ENCODE results near the gene ASCL1.

ASCL1 gene

DNA sequence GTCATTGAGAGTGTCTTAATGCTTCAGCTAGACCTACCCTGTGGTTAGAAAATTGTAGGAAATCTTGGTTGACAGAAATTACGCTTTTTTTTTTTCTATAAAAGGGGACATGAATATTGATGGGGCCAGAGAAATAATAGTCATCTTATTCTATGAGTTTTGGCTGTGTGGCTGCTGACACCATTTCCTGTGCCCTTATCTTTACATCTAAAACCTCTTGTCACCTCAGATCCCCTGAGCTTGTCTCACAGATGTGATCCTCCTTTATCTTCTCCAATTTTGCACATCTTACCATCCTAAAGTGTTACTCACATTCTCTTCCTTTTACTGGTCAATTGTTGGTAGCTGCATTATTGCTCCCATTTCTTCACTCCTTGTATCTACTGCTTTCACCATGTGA, 36.1 kb downstream of the ASCL1 start:
- DNase-seq (ENCODE audit: low read depth): no peak
- TF ChIP-seq, protein P1, sequence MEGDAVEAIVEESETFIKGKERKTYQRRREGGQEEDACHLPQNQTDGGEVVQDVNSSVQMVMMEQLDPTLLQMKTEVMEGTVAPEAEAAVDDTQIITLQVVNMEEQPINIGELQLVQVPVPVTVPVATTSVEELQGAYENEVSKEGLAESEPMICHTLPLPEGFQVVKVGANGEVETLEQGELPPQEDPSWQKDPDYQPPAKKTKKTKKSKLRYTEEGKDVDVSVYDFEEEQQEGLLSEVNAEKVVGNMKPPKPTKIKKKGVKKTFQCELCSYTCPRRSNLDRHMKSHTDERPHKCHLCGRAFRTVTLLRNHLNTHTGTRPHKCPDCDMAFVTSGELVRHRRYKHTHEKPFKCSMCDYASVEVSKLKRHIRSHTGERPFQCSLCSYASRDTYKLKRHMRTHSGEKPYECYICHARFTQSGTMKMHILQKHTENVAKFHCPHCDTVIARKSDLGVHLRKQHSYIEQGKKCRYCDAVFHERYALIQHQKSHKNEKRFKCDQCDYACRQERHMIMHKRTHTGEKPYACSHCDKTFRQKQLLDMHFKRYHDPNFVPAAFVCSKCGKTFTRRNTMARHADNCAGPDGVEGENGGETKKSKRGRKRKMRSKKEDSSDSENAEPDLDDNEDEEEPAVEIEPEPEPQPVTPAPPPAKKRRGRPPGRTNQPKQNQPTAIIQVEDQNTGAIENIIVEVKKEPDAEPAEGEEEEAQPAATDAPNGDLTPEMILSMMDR (conservative IDR thresholded peaks at IDR 0.05; ENCODE audit: low read depth, low read length): no peak
- H3K4me3 ChIP-seq (ENCODE audit: low read length): no peak overlapping the region

DNA sequence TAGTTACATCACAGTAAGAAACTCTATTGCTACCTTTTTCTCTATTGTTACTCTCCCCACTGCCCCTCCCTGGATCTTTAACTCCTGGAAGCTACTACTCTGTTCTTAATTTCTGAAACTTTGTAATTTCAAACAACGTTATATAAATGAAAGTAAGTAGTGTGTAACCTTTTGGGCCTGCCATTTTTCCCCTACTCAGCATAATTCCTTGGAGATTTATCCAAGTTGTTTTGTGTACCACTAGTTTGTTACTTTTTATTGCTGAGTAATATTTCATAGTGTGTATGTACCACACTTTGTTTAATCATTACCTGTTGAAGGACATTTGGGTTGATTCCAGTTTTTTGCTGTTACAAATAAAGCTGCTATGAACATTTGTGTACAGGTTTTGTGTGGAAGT, 37.9 kb downstream of the ASCL1 start:
- no peak overlapping the region for H3K4me3 ChIP-seq (ENCODE audit: low read length)
- TF ChIP-seq, protein P1 (conservative IDR thresholded peaks at IDR 0.05; ENCODE audit: low read depth, low read length): no peak
- DNase-seq (ENCODE audit: low read depth): no peak

All from retinal pigment epithelial cell (primary cell).